Measurements from ENCODE around the gene C1QTNF3. TPM values are rescaled to one million over a fixed set of nuclear protein-coding genes. Genes with fewer than 3 reads are reported as not detected.
"Not testable (repeated sequence)": the region's sequence is repeated elsewhere in the genome, so short reads cannot be mapped to it uniquely, and the experiment has no call there.

Gene C1QTNF3
- total RNA-seq, 1 experiment from 2014 or later: 1.1 TPM

GRCh38 chr5:34051374-34051980 lies 8.5 kb upstream of the C1QTNF3 start:
- no peak for DNase-seq (ENCODE audit: low read depth)

- DNase-seq (ENCODE audit: low read depth): no peak
Measured at GRCh38 chr5:34047774-34048572, 5.0 kb upstream of the C1QTNF3 start.

- DNase-seq (ENCODE audit: low read depth): no peak
Measured at GRCh38 chr5:34047143-34047542, 4.1 kb upstream of the C1QTNF3 start.

- peak; percentile 40 for DNase-seq (ENCODE audit: low read depth)
Measured at GRCh38 chr5:34045996-34046395, 3.0 kb upstream of the C1QTNF3 start.

- DNase-seq (ENCODE audit: low read depth): no peak
Measured at GRCh38 chr5:34045023-34045422, 2.0 kb upstream of the C1QTNF3 start.

- DNase-seq (ENCODE audit: low read depth): no peak
Measured at GRCh38 chr5:34042321-34042720, 692 bp downstream of the C1QTNF3 start.

- no peak for DNase-seq (ENCODE audit: low read depth)
Measured at GRCh38 chr5:34041247-34041972, 1.6 kb downstream of the C1QTNF3 start.

GRCh38 chr5:34040472-34040871 lies 2.5 kb downstream of the C1QTNF3 start:
- DNase-seq (ENCODE audit: low read depth): no peak

GRCh38 chr5:34039398-34040157 lies 3.4 kb downstream of the C1QTNF3 start:
- DNase-seq (ENCODE audit: low read depth): no peak

- DNase-seq (ENCODE audit: low read depth): no peak
Measured at GRCh38 chr5:34038838-34039237, 4.2 kb downstream of the C1QTNF3 start.

GRCh38 chr5:34038390-34038789 lies 4.6 kb downstream of the C1QTNF3 start:
- no peak for DNase-seq (ENCODE audit: low read depth)

- DNase-seq (ENCODE audit: low read depth): no peak
Measured at GRCh38 chr5:34037726-34038125, 5.3 kb downstream of the C1QTNF3 start.

GRCh38 chr5:34035756-34036155 lies 7.3 kb downstream of the C1QTNF3 start:
- no peak for DNase-seq (ENCODE audit: low read depth)

- no peak for DNase-seq (ENCODE audit: low read depth)
Measured at GRCh38 chr5:34034534-34035327, 8.3 kb downstream of the C1QTNF3 start.

GRCh38 chr5:34031966-34032365 lies 11.0 kb downstream of the C1QTNF3 start:
- DNase-seq (ENCODE audit: low read depth): no peak

GRCh38 chr5:34031117-34031516 lies 11.9 kb downstream of the C1QTNF3 start:
- no peak for DNase-seq (ENCODE audit: low read depth)

GRCh38 chr5:34030585-34030984 lies 12.4 kb downstream of the C1QTNF3 start:
- not testable (repeated sequence) for DNase-seq (ENCODE audit: low read depth)

GRCh38 chr5:34030048-34030447 lies 13.0 kb downstream of the C1QTNF3 start:
- DNase-seq (ENCODE audit: low read depth): no peak

- no peak for DNase-seq (ENCODE audit: low read depth)
Measured at GRCh38 chr5:34028349-34028748, 14.7 kb downstream of the C1QTNF3 start.

- no peak for DNase-seq (ENCODE audit: low read depth)
Measured at GRCh38 chr5:34026089-34026761, 16.8 kb downstream of the C1QTNF3 start.
